Measurements from ENCODE around the gene LACTBL1. TPM values are rescaled to one million over a fixed set of nuclear protein-coding genes. Genes with fewer than 3 reads are reported as not detected.
"Not testable (repeated sequence)": the region's sequence is repeated elsewhere in the genome, so short reads cannot be mapped to it uniquely, and the experiment has no call there.

LACTBL1 gene
- total RNA-seq, 4 donors from 2014 or later, result not detected

- Histone ChIP-seq H3K36me3 (no peaks in the 10 kb centered on the region), H3K4me3 (no peak overlapping the region), H3K4me1 (peaks cover 0 to 9% (median 0%) of the 10 kb centered on the region in 4 donors), H3K27me3 (peaks cover 0 to 14% of the 10 kb centered on the region in 2 donors), H3K27ac (no peak overlapping the region), H3K9me3 (no peaks in the 10 kb centered on the region)
- no peak for DNase-seq
- TF ChIP-seq, protein P1, sequence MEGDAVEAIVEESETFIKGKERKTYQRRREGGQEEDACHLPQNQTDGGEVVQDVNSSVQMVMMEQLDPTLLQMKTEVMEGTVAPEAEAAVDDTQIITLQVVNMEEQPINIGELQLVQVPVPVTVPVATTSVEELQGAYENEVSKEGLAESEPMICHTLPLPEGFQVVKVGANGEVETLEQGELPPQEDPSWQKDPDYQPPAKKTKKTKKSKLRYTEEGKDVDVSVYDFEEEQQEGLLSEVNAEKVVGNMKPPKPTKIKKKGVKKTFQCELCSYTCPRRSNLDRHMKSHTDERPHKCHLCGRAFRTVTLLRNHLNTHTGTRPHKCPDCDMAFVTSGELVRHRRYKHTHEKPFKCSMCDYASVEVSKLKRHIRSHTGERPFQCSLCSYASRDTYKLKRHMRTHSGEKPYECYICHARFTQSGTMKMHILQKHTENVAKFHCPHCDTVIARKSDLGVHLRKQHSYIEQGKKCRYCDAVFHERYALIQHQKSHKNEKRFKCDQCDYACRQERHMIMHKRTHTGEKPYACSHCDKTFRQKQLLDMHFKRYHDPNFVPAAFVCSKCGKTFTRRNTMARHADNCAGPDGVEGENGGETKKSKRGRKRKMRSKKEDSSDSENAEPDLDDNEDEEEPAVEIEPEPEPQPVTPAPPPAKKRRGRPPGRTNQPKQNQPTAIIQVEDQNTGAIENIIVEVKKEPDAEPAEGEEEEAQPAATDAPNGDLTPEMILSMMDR (IDR thresholded peaks at IDR 0.05), result no peak
- TF ChIP-seq POLR2A (IDR thresholded peaks at IDR 0.05), result no peak
Observed at GRCh38 chr1:22949822-22950331, 22.8 kb downstream of the LACTBL1 start.

GRCh38 chr1:22945171-22945570 lies 27.5 kb downstream of the LACTBL1 start:
- not testable (repeated sequence) for H3K27me3 ChIP-seq, H3K36me3 ChIP-seq, H3K27ac ChIP-seq, H3K4me1 ChIP-seq, H3K4me3 ChIP-seq, H3K9me3 ChIP-seq, DNase-seq

DNA sequence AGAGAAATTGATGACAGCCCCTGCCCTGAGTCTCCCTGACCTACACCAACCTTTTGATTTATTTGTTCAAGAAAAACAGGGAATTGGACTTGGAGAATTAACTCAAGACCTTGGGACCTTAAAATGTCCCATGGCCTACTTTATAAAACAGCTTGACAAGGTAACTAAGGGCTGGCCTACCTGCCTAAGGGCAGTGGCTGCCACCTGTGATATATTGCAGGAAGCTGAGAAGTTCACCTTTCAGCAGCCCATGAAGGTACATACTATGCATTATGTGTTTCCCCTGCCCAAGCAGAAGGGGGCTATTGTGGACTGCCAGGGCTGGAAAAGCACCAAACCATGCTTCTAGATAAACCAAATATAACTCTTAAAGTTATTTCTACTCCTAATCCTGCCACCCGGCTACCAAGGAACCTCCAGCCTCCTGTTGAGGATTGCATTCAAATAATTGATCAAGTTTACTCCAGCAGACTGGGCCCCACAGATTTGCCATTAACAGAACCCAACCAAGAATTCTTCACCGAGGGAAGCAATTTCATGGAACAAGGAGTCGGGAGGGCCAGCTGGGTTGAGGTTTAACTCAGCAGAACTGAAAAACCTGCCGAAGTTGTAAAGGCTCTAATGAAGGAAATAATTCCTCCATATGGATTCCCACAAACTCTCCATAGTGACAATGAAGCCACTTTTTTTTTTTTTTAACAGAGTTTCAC lies 28.2 kb downstream of the LACTBL1 start:
- H3K4me1 ChIP-seq, result no peaks in the 10 kb centered on the region
- no peaks in the 10 kb centered on the region for H3K36me3 ChIP-seq
- no peak overlapping the region for H3K4me3 ChIP-seq
- peaks cover 0 to 11% (median 0%) of the 10 kb centered on the region in 4 donors for H3K9me3 ChIP-seq
- TF ChIP-seq, protein P1 (IDR thresholded peaks at IDR 0.05), result no peak
- no peak for TF ChIP-seq POLR2A (IDR thresholded peaks at IDR 0.05)
- no peak for DNase-seq
- no peak overlapping the region for H3K27ac ChIP-seq
- H3K27me3 ChIP-seq, result no peaks in the 10 kb centered on the region

DNA sequence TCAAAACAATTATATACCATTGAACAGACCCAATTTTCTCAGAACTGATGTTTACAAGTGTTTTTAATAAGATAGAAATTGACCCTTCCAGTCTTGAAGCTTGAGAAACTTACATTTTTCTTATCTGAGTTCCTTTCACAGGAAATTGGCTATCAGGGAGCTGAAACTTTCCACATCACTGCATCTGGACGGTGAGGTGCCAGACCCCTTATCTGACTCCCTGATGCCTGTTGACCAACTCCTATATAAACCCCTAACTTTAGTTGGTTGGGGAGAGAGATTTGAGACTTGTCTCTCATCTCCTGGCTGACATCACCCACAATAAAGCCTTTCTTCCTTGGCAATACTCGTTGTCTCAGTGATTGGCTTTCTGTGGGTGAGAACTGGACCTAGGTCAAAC lies 31.4 kb downstream of the LACTBL1 start:
- no peak overlapping the region for H3K4me3 ChIP-seq
- peak in 1 of 3 donors; percentile 2 for DNase-seq
- peaks cover 0 to 11% (median 0%) of the 10 kb centered on the region in 4 donors for H3K9me3 ChIP-seq
- no peaks in the 10 kb centered on the region for H3K36me3 ChIP-seq
- no peaks in the 10 kb centered on the region for H3K27me3 ChIP-seq
- no peak overlapping the region for H3K27ac ChIP-seq
- TF ChIP-seq, protein P1 (IDR thresholded peaks at IDR 0.05), result no peak
- no peak for TF ChIP-seq POLR2A (IDR thresholded peaks at IDR 0.05)
- no peaks in the 10 kb centered on the region for H3K4me1 ChIP-seq

GRCh38 chr1:22936681-22937080 lies 36.0 kb downstream of the LACTBL1 start:
- TF ChIP-seq, protein P1 (IDR thresholded peaks at IDR 0.05), result no peak
- no peak for TF ChIP-seq POLR2A (IDR thresholded peaks at IDR 0.05)
- H3K4me3 ChIP-seq, result no peak overlapping the region
- peak in 1 of 3 donors; percentile 21 for DNase-seq
- no peaks in the 10 kb centered on the region for H3K36me3 ChIP-seq
- peaks cover 0 to 9% (median 0%) of the 10 kb centered on the region in 4 donors for H3K9me3 ChIP-seq
- H3K27me3 ChIP-seq, result no peaks in the 10 kb centered on the region
- no peak overlapping the region for H3K27ac ChIP-seq
- no peaks in the 10 kb centered on the region for H3K4me1 ChIP-seq

GRCh38 chr1:22935433-22935832 lies 37.2 kb downstream of the LACTBL1 start:
- TF ChIP-seq, protein P1 (IDR thresholded peaks at IDR 0.05), result no peak
- no peak for TF ChIP-seq POLR2A (IDR thresholded peaks at IDR 0.05)
- Histone ChIP-seq H3K27ac (no peak overlapping the region), H3K4me1 (no peaks in the 10 kb centered on the region), H3K36me3 (no peaks in the 10 kb centered on the region), H3K9me3 (peaks cover 0 to 4% (median 0%) of the 10 kb centered on the region in 4 donors), H3K27me3 (no peaks in the 10 kb centered on the region), H3K4me3 (no peak overlapping the region)
- DNase-seq, result no peak

All from Peyer's patch (tissue), 4 donors.